CD1c-positive myeloid dendritic cell (primary cell): Measurements from ENCODE around the gene LDLRAD4.

Source experiments
- DNase-seq: peaks from one replicate; pipeline ENCODE4 v3.0.0-alpha.2; 2016; ENCODE audit errors: extremely low spot score

LDLRAD4 gene

DNA sequence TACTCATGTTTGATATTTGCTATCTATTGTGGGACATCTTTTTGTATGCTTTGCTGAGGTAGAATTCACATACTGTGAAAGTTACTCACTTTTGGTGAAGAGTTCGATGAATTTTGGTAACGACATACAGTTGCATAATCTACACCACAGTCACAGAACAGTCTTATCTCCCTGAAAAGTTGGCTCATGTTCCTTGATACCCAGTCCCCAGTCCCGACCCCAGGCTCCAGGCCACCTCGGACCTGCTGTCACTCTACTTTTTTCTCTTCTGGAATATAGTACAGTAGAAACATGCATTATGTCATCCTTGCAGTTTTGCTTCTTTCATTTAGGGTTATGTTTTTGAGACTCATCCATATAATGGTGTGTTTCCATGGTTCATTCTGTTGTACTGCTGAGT, 316.1 kb downstream of the LDLRAD4 start:
- no peak for DNase-seq

DNA sequence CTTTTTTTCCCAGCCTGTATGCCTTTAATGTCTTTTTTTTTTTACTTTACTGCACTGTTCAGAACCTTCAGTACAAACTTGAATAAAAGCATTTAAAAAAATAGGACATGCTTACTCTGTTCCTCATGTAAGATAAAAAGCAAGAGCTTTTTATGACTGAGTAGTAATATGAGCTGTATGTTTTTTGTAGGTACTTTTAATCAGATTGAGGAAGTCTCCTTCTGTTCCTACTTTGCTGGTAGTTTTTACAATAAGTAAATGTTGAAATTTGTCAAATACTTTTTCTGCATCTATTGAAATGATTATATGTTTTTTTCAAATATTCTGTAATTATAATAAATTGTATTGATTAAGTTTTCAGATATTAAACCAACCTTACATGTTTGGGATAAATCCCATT, 318.0 kb downstream of the LDLRAD4 start:
- DNase-seq = peak; percentile 35

DNA sequence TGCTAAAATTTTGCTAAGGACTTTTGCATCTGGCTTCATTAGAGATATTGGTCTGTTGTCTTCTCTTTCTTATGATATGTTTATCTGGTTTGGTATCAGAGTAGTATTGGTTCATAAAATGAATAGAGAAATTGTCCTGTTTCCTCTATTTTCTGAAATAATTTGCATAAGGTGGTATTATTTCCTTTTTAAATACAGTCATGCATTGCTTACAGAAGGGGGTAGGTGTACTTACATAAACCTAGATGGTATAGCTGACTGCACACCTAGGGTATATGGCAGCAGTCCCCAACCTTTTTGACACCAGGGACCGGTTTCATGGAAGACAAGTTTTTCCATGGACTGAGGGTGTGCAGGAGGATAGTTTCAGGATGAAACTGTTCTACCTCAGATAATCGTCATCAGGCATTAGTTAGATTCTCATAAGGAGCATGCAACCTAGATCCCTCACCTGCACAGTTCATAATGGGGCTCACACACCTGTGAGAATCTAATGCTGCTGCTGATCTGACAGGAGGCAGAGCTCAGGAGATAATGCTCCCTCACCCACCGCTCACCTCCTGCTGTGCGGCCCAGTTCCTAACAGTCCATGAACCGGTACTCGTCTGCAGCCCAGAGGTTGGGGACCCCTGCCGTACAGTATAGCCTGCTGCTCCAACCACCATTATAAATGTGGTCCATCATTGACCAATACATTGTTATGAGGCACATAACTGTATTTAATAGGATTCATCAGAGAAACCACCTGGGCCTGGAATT, 318.6 kb downstream of the LDLRAD4 start:
- DNase-seq = peak; percentile 20

DNA sequence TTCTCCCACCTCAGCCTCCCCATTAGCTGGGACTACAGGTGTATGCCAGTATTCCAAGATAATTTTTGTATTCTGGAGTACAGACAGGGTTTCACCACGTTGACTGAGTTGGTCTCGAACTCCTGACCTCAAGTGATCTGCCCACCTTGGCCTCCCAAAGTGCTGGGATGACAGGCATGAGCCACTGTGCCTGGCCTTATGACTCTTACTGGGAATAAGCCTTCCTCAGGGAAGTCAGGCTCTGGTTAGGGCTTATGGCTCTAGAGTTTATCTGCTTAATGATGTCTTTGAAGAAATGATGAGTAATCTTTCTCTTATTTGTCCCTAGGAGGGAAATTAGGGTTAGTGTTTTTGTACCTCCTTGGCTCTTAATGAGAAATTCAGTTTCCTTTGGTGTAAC, 320.1 kb downstream of the LDLRAD4 start:
- DNase-seq = no peak

DNA sequence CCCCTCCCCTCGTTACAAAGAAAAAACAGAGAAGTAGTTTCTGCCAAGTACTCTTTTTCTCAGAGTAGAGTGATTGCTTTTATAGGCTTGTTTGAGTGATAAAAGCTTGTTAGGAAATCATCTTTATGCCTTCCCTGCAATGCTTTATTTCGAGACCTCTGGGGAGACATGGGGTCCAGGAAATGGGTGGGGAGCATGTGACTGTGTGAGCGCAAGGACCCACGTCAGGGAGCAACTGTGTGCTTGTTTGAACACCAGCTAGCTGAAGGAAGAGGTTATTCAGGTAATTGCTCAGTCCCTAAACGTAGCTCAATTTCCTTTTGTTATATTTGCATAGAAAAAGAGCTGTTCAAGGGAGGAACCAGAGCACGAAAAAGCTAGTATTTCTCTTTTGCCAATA, 320.5 kb downstream of the LDLRAD4 start:
- no peak for DNase-seq

DNA sequence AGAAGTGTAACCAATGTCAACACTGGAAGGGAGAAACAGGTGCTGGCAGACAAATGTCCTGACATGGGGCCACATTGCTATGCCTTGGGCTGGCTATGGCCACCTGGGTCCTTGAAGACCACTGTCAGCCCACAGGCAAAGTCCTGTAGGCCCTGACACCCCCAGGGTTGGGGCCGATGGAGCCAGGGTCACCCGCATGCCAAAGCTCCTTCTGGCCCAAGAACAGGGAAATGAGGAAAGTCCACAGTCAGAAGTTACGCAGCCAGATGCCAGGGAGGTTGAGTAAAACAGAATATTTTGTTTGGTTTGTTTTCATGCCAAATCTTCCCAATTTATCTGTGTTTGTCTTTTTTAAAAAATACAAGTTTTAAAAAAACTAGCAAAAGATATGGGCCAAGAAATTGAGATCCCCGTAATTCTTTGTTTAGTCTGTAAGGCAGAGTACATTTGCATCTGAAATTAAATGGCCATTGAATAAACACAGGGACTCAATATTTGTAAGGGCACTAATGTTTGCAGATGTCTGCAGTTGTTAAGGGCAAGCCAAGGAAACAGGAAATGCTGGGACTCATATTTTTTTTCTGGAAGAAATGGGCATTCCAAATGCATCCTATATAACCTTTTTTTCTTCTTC, 321.4 kb downstream of the LDLRAD4 start:
- DNase-seq = no peak

DNA sequence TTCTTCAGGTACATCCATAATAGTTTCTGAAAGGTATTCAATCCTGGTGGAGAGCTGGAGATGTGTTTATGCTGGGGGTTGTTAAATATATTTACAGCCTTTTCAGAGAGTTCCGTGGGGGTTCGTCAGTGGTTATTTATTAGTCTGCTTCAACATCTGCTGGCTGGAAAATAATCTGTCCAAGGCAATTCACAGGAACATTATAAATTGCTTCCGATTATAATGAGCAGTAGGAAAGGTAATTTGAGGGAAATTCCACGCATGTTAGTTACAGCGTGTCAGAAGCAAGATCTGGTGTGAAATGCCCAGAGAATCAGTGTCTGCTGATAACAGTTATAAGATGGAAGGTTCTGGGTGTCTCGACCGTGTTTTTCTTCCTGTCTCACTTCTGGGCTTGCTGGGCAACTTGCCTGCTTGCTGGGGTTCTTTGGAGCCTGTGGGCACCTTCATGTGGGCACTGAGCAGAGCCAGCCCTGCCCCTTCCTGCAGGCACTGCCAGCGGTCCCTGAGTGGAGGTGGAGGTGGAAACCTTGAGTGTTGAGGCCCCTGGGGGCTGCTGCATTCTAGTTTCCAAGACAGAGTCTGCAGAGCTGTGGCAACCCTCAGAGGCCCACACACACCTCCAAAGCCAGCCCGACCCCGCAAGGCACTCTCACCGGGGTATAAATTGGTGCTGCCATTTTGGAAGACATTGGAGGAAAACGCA, 322.1 kb downstream of the LDLRAD4 start:
- no peak for DNase-seq

DNA sequence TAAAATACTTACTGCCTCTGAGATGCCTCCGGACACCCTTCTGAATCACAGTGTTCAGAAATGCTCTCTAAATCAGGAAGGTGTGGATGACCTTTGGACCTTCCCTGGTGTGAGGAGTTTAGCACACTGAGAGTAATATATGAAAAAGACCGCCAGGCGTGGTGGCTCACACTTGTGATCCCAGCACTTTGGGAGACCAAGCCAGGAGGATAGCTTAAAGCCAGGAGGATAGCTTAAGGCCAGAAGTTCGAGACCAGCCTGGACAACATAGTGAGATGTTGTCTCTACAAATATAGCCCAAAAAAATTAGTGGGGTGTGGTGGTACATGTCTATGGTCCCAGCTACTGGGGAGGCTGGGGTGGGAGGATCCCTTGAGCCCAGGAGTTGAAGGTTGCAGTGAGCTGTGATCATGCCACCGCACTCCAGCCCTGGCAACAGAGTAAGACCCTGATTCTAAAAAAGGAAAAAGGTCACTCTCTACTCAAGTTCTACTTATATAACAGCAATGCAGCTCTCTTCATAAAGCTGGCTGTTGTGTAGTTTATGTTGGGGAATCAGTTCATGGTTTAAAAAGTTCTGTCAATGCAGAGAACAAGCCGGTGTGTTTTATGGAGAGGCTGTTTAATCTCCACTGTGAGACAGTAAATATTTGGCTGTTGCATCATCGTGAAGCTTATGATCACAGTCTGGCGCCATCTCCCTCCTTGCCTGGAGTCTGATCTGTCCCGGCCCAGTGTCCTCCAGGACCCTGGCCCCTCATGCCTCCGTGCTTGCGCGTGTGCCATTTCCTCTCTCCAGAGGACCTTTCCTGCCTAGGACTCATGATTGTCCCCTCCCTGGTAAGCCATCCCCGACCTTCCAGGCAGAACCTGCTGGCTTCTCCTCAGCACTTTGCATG, 323.3 kb downstream of the LDLRAD4 start:
- DNase-seq = no peak

DNA sequence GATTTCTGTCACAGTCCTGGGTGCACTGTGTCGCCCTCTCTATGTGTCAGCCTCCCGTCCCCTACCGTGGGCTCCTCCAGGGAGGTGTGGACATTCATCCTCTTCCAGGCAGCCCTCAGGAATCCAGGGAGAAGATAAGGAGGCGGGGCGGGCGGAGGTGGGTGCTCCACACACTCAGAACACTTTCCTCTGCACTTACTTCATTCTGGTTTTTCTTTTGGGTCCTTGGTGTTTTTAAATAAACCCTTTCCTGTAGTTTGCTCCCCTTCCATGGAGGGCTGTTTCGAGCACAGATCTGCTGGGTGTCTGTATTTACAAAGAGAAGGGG, 323.9 kb downstream of the LDLRAD4 start:
- no peak for DNase-seq

DNA sequence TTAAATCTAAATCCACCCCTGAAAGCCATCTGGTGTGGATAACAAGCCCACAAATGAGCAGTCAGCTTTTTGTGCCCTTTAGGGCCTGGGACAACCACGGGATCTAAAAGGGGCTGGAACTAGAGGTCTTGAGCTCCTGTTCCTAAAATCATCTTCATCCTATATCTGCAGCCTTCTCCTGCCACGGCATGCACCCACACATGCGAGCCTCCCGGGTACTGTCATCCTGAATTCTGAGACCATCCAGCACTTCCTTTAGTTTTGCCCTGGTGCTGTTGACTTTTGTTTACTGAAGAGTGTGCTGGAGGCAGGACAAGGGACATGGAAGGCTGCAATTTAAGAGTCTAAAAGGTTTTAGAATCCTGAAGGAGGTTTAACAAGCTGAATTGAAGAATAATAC, 324.6 kb downstream of the LDLRAD4 start:
- DNase-seq = no peak

DNA sequence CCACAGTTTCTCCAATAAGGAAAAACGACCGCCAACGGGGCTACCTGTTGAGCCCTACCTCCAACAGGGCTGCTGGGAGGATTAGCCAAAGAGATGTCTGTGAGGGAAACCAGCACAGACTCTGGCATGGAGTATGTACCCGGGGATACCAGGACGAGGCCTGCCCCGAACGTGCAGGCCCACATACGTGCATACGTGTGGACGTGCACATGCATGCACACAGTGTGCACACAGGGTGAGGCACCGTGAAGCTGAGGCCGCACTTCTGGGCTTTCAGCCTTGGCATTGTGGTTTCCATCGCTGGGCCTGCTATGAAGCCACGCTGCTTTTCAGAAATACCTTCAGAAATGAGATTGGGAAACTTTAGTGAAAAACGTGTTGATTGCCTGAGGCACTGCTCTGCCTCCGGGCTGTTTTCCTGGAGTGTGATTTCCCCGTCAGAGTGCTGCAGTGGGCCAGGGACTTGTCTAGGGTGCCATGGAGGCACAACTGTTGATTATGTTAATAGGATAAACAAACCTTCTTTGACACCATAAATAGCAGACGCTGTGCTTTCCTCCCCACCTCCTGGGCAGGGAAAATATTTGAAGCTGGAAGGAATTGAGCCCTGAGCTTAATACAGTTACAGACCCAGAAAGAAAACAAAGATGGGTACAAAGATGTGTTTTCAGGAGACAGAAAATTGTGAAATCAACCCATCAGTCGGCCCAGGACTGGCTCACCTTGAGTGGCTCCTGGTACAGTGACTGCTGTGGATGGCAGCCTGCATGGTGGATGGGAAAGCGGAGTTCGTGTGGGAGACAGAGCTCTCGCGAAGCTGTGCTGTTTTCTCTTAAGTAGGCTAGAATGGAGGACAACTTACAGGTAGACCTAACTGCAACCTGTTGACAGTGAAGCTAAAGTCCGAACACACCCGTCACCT, 325.5 kb downstream of the LDLRAD4 start:
- DNase-seq = no peak

DNA sequence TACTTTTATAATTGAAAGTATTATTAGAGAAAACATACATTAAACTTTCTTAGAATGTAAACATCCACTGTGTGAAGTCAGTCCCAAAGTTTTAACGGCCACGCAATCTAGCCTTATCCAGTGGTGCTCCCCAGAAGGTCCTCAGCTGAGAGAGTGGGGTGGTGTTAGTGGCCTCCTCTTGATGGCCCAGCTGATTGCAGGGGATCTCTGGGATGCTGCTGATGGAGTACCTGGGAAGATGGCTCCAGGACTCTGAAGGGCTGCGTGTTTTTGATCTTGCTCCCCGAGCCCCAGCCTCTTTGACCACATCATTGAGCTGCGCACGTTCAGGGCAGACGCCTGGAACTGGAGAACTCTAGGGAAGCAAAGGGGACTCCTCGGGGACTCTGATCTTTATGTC, 326.4 kb downstream of the LDLRAD4 start:
- DNase-seq = no peak

DNA sequence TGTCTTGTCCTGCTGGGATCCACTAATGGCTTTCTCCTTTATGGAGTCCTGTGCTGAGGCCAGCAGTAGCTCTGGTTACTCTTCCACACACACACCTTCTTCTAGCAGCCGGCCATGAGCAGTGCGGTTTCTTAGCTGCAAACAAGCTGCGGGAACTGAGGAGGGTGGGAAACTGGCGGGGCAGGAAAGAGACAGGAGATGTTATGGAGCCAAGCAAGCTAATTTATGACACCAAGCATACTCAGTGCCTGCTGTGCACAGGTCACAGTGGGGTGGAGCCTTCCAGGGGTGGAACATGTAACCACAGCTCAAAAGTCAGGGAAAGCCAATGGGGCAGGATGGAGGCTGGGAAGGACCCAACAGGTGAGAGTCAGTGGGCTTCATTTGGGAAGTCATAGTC, 327.0 kb downstream of the LDLRAD4 start:
- no peak for DNase-seq

DNA sequence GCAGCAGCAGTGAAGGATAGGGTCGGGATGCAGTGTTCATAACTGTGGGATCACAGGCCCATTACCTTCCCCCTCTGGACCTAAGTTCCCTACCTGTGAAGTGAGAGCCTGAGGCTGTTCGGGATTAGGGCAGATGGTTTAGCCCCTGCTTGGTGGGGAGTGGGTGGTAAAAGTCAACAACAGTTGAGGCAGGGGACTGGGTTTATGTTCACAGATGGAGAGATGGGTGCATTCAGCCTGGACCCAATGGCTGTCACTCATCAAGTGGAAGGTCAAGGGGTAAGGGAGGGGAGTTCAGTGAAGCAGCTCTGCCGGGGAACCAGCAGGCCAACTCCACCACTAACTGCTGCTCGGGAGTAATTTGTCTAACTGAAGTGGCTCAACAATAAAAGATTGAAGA, 327.4 kb downstream of the LDLRAD4 start:
- DNase-seq = no peak

DNA sequence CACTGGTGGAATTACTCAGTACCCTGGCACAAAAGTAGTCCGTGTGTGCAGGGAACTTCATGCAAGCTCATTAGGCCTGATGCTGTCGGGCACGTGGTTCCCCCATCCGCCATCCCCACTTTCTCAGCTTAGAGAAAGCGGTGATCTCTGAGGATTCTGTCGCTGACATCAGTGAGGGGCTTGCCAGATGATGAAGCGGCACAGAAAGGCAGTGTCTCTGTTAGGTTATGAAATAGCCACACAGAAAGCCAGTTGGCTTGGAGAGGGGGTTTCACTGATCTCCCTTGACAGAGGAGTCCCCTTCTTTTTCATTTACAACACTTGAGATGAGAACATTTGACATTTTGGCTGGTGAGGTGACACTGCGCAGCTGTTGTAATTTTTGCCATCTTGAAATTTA, 328.1 kb downstream of the LDLRAD4 start:
- no peak for DNase-seq

DNA sequence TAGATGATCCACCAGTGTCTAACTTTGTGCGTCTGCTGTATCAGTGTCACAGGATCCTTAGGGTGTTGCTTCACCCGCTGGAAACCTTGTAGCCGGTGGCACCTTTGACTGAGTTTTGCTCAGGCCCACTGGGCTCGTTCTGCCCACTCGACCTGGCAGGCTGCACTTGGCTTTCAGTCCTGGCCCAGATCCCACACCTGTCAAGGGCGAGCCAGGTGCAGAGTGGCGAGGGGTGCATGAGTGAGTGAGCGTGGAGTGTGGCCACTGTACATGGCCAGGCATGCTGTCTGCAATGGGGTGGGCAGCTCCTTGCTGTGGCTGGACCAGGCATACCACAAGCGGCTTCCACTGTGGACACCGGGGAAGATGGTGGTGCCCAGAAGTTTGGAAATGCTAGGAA, 328.8 kb downstream of the LDLRAD4 start:
- no peak for DNase-seq

DNA sequence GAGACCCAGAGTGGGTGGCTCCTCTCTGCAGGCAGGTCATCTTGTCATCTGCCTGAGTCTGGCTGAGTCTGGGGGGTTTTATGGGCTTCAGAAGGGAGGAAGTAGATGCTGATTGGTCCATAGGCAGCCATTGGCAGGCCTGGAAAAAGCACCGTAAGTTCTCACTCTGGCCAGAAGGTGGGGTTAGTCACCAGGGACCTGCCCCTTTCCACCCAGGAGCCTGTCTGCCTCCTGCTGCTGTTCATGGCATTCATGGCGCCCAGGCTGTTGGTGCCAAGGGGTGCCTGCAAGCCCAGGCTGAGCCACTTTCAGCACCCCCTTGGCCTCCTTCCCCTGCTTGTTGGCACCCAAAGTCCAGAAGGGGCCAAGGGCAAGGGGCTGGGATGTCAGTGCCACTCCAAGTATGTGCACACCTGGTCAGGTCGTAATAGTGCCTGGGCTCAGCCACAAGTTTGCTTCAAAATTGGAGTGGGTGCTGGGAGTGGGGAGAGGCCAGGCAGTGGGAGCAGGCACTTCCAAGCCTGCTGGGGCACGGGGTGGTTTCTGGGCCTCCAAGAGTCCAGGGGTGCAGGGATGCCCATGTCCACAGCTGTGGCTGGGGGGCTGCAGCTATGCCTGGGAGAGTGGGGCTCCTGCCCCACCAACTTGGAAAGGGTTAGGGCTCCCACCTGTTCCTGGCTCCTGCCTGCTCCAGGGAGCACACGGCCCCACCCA, 329.7 kb downstream of the LDLRAD4 start:
- DNase-seq = no peak

DNA sequence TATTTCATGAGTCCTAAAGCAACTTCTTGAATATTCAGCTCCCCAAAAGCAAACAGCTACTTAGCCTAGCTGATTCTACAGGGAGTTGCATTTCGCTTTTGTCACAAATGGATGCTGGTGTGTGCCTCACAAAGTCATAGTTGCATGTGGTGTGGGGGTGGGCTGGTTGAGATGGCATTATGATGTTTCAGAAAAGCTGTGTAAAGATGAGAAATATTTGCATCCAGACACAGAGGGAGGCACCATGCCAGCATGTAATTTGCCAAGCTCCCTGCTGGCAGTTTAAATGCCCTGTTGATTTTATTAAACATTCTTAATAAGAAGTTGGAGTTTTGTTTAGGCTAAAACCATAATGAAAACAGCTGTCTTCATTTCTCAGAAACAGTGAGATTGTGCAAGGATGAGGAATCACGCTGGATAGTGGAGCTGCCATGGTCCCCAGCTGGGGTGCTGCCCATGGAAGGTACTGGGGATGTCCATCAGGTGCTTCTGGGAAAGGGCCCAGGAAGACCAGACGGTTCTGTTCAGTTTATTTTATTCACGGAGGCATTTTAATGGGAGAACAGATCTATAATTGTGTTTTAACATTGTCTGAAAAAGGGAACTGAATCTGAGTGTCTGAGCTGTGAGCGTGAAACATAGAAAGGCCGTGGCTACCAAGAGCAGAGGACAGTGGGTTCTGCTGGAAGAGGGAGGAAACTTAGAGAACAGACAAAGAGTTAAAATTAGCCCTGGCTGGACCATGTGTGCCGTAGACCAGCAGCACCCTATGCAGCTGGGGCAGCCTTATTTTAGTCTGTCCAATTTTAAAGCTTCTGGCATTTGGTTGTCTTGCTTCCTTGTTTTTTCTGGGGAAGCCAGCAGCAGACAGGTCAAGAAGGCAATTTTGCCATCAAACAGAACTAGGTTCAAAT, 330.7 kb downstream of the LDLRAD4 start:
- peak; percentile 43 for DNase-seq

DNA sequence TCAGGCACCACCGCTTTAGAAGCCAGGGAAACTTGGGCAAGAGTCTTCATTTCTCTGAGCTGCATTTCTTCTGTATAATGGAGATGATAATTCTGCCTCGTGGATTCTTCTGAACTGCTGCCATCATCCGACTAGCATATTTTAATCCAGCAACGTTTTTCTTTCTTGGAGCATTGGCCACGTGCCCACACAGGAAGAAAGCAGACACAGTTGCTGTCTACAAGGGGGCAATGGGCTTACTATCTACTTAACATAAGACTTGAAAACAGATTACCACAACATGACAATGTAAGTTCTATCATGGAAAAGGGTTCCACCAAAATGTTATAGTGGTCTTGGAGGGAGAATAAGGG, 331.3 kb downstream of the LDLRAD4 start:
- DNase-seq = no peak
